LoVo (cell line): ENCODE results near the gene TAF7.
A peak's percentile ranks its signal among the peaks of the same experiment; 100 is the strongest.
"Not testable (repeated sequence)": the region's sequence is repeated elsewhere in the genome, so short reads cannot be mapped to it uniquely, and the experiment has no call there.

ENCODE experiments used
- DNase-seq: peaks from one replicate; pipeline ENCODE4 v3.0.0-alpha.2; 2016; ENCODE audit warnings: low spot score

TAF7 gene

GRCh38 chr5:141338538-141339306 lies 18.1 kb upstream of the TAF7 start, which contains the start of gene PCDHGA2:
Gene PCDHGA2, plus strand, starts transcription at chr5:141338760.
- DNase-seq = no peak

- DNase-seq = not testable (repeated sequence)
Observed at GRCh38 chr5:141332571-141332970, 12.0 kb upstream of the TAF7 start.

GRCh38 chr5:141330299-141331080 lies 9.9 kb upstream of the TAF7 start, which contains the start of gene PCDHGA1:
Gene PCDHGA1, plus strand, starts transcription at chr5:141330514.
- DNase-seq = peak; percentile 32

GRCh38 chr5:141328231-141328630 lies 7.6 kb upstream of the TAF7 start:
- DNase-seq = no peak

GRCh38 chr5:141326088-141326854 lies 5.7 kb upstream of the TAF7 start:
- DNase-seq = no peak

- DNase-seq = no peak
Observed at GRCh38 chr5:141322261-141322660, 1.7 kb upstream of the TAF7 start.

- no peak for DNase-seq
Observed at GRCh38 chr5:141319699-141320098, 885 bp downstream of the TAF7 start.

- no peak for DNase-seq
Observed at GRCh38 chr5:141319202-141319601, 1.4 kb downstream of the TAF7 start.

GRCh38 chr5:141316963-141317362 lies 3.6 kb downstream of the TAF7 start:
- not testable (repeated sequence) for DNase-seq

GRCh38 chr5:141313711-141314110 lies 6.9 kb downstream of the TAF7 start:
- no peak for DNase-seq

- no peak for DNase-seq
Observed at GRCh38 chr5:141306630-141307029, 14.0 kb downstream of the TAF7 start.

- no peak for DNase-seq
Observed at GRCh38 chr5:141303756-141304155, 16.8 kb downstream of the TAF7 start, which contains the start of gene SLC25A2. Gene SLC25A2, minus strand, starts transcription at chr5:141304049. Its CDS starts 184 bp downstream, at chr5:141303865.

- DNase-seq = no peak
Observed at GRCh38 chr5:141298376-141298775, 22.2 kb downstream of the TAF7 start.

- no peak for DNase-seq
Observed at GRCh38 chr5:141272906-141273305, 47.7 kb downstream of the TAF7 start.

- no peak for DNase-seq
Observed at GRCh38 chr5:141269195-141269594, 51.4 kb downstream of the TAF7 start.
